Natural killer cell (primary cell): ENCODE results near the gene DOHH. TPM values are rescaled to one million over a fixed set of nuclear protein-coding genes. Genes with fewer than 3 reads are reported as not detected.

Experiments
- ATAC-seq, 3 donors: fragments of 150-1000 bp in 2 of 3; fragments of 200-7000 bp in 1 of 3; cut with Tn5 transposase; 1 replicate in 1 of 3; 2 replicates in 2 of 3; pipeline ENCODE4 v1.10.0; 2021; ENCODE audit warnings: mild to moderate bottlenecking in 2 of 3, moderate library complexity in 2 of 3
- DNase-seq, 2 donors: peaks; one replicate each; pipeline versions ENCODE4 v3.0.0 to v3.0.0-alpha.2; 2013 to 2021; ENCODE audit warnings: mixed read lengths in 1 of 2
- H3K27ac ChIP-seq: one replicate; pipeline ENCODE4 v1.5.1; 2013; ENCODE audit warnings: mild to moderate bottlenecking, low read length
- H3K27me3 ChIP-seq: one replicate; pipeline ENCODE4 v1.6.1; 2013; ENCODE audit warnings: low read length; ENCODE audit not compliant: control insufficient read depth, insufficient read depth
- H3K36me3 ChIP-seq: one replicate; pipeline ENCODE4 v1.6.1; 2013; ENCODE audit warnings: low read length; ENCODE audit not compliant: control insufficient read depth, insufficient read depth
- H3K4me1 ChIP-seq: one replicate; pipeline ENCODE4 v1.6.1; 2013; ENCODE audit warnings: low read length; ENCODE audit not compliant: control insufficient read depth, insufficient read depth
- H3K4me3 ChIP-seq: one replicate; pipeline ENCODE4 v1.5.1; 2013; ENCODE audit warnings: low read length
- H3K9me3 ChIP-seq: one replicate; pipeline ENCODE4 v1.6.1; 2013; ENCODE audit warnings: low read length; ENCODE audit not compliant: control insufficient read depth, insufficient read depth
- H3K27ac Mint-ChIP-seq, 2 donors: one replicate each; pipeline ENCODE4 v1.8.0; 2022; ENCODE audit warnings: mild to moderate bottlenecking in 2 of 2, mixed read lengths in 2 of 2, moderate library complexity in 1 of 2
- H3K27me3 Mint-ChIP-seq, 2 donors: one replicate each; pipeline ENCODE4 v1.8.0; 2022; ENCODE audit warnings: low read depth in 2 of 2, mixed read lengths in 2 of 2
- H3K36me3 Mint-ChIP-seq: one replicate; pipeline ENCODE4 v1.8.0; 2022; ENCODE audit warnings: mixed read lengths
- H3K4me1 Mint-ChIP-seq, 2 donors: one replicate each; pipeline ENCODE4 v1.8.0; 2022; ENCODE audit warnings: mixed read lengths in 2 of 2
- H3K4me3 Mint-ChIP-seq: one replicate; pipeline ENCODE4 v1.8.0; 2022; ENCODE audit warnings: mild to moderate bottlenecking, moderate library complexity, mixed read lengths
- H3K9me3 Mint-ChIP-seq, 2 donors: one replicate each; pipeline ENCODE4 v1.8.0; 2022; ENCODE audit warnings: mixed read lengths in 2 of 2
- CTCF ChIP-seq: fragments of 200-600 bp; IDR thresholded peaks from one replicate; pipeline ENCODE4 v1.8.0; 2022; ENCODE audit warnings: antibody characterized with exemption
- WGBS: methylation state at CpG from one replicate; pipeline ENCODE4 v1.1.7; 2013; ENCODE audit warnings: missing lambda C conversion rate; ENCODE audit not compliant: insufficient coverage; 5-methylcytosine and 5-hydroxymethylcytosine counted together
- intact Hi-C: fragments of 100-400 bp; cut with micrococcal nuclease; formaldehyde crosslinking; loops from one replicate; pipeline ENCODE4 v1.14.2; 2022
- total RNA-seq, 4 donors: library from RNA; stranded (reverse); fragments of 120-200 nt in 1 of 4; gene quantifications; one replicate each; pipeline versions ENCODE4 v1.2.3 to v1.2.4, GENCODE V29; 2013 to 2022

DOHH gene
- total RNA-seq, 3 donors from 2014 or later (not counting 1 experiment from before 2014, with no cell fraction given), result 4.5 to 5.9 (median 4.6) TPM

GRCh38 chr19:3535981-3536380, 35.5 kb upstream of the DOHH start:
- 93% methylated on average over 6 of the region's 10 CpGs for WGBS
- H3K27ac ChIP-seq, result no peak overlapping the region
- H3K4me1 Mint-ChIP-seq, result peaks cover 0 to 21% of the 10 kb centered on the region in 2 donors
- H3K9me3 ChIP-seq, result no peaks in the 10 kb centered on the region
- H3K9me3 Mint-ChIP-seq, result no peaks in the 10 kb centered on the region
- intact Hi-C loops, result no loop called here
- H3K36me3 Mint-ChIP-seq, result no peaks in the 10 kb centered on the region
- ATAC-seq (no peak), DNase-seq (no peak)
- H3K4me3 Mint-ChIP-seq, result no peak overlapping the region
- H3K27me3 Mint-ChIP-seq, result no peaks in the 10 kb centered on the region
- no peak overlapping the region for H3K27ac Mint-ChIP-seq
- TF ChIP-seq CTCF, result no peak
- no peaks in the 10 kb centered on the region for H3K27me3 ChIP-seq
- peaks cover 44% of the 10 kb centered on the region for H3K36me3 ChIP-seq
- no peak overlapping the region for H3K4me3 ChIP-seq
- no peaks in the 10 kb centered on the region for H3K4me1 ChIP-seq

GRCh38 chr19:3535563-3535965, 35.1 kb upstream of the DOHH start:
- Mint-ChIP-seq H3K27me3 (no peaks in the 10 kb centered on the region), H3K9me3 (no peaks in the 10 kb centered on the region), H3K4me3 (no peak overlapping the region), H3K36me3 (no peaks in the 10 kb centered on the region), H3K27ac (no peak overlapping the region), H3K4me1 (peaks cover 0 to 21% of the 10 kb centered on the region in 2 donors)
- Histone ChIP-seq H3K9me3 (no peaks in the 10 kb centered on the region), H3K27me3 (no peaks in the 10 kb centered on the region), H3K36me3 (peaks cover 46% of the 10 kb centered on the region), H3K27ac (no peak overlapping the region), H3K4me3 (no peak overlapping the region), H3K4me1 (no peaks in the 10 kb centered on the region)
- no peak for DNase-seq
- no peak for ATAC-seq
- no peak for TF ChIP-seq CTCF
- WGBS, result 98% methylated on average over 14 of the region's 14 CpGs
- intact Hi-C loops, result no loop called here

GRCh38 chr19:3535235-3535535, 34.7 kb upstream of the DOHH start:
- intact Hi-C loops, result no loop called here
- H3K4me3 ChIP-seq, result no peak overlapping the region
- ATAC-seq (no peak), DNase-seq (no peak)
- WGBS, result 95% methylated on average over 9 of the region's 9 CpGs
- H3K4me1 ChIP-seq, result no peaks in the 10 kb centered on the region
- H3K4me1 Mint-ChIP-seq, result peaks cover 0 to 21% of the 10 kb centered on the region in 2 donors
- no peak overlapping the region for H3K27ac Mint-ChIP-seq
- no peaks in the 10 kb centered on the region for H3K27me3 Mint-ChIP-seq
- no peak overlapping the region for H3K27ac ChIP-seq
- no peak for TF ChIP-seq CTCF
- H3K36me3 ChIP-seq, result peaks cover 46% of the 10 kb centered on the region
- H3K36me3 Mint-ChIP-seq, result no peaks in the 10 kb centered on the region
- H3K27me3 ChIP-seq, result no peaks in the 10 kb centered on the region
- no peaks in the 10 kb centered on the region for H3K9me3 ChIP-seq
- no peaks in the 10 kb centered on the region for H3K9me3 Mint-ChIP-seq
- no peak overlapping the region for H3K4me3 Mint-ChIP-seq

GRCh38 chr19:3534375-3535234, 34.1 kb upstream of the DOHH start:
- no peak for TF ChIP-seq CTCF
- H3K4me1 ChIP-seq, result no peaks in the 10 kb centered on the region
- DNase-seq, result no peak
- H3K4me1 Mint-ChIP-seq, result peaks cover 0 to 21% of the 10 kb centered on the region in 2 donors
- no peak overlapping the region for H3K27ac Mint-ChIP-seq
- no peak overlapping the region for H3K4me3 Mint-ChIP-seq
- no peaks in the 10 kb centered on the region for H3K27me3 Mint-ChIP-seq
- no peaks in the 10 kb centered on the region for H3K36me3 Mint-ChIP-seq
- intact Hi-C loops, result no loop called here
- ATAC-seq, result no peak
- WGBS, result 97% methylated on average over 38 of the region's 38 CpGs
- H3K27me3 ChIP-seq, result no peaks in the 10 kb centered on the region
- peaks cover 46% of the 10 kb centered on the region for H3K36me3 ChIP-seq
- no peak overlapping the region for H3K27ac ChIP-seq
- H3K9me3 Mint-ChIP-seq, result no peaks in the 10 kb centered on the region
- no peaks in the 10 kb centered on the region for H3K9me3 ChIP-seq
- H3K4me3 ChIP-seq, result no peak overlapping the region
